GM12891 (cell line): ENCODE measurements around the gene AHRR.
A peak's percentile ranks its signal among the peaks of the same experiment; 100 is the strongest.

Source experiments
- DNase-seq: peaks from one replicate; pipeline ENCODE4 v3.0.0; 2011; ENCODE audit warnings: low spot score; ENCODE audit not compliant: insufficient read length
- FAIRE-seq: peaks from 2 replicates; lab custom pipeline; 2011; peaks lifted over from hg19 to GRCh38; lab: Jason Lieb, UNC
- PAX5 ChIP-seq: IDR thresholded peaks from 2 replicates; pipeline ENCODE4 v1.6.1; 2011; ENCODE audit warnings: low read length, moderate library complexity, mild to moderate bottlenecking; ENCODE audit not compliant: insufficient read depth, severe bottlenecking
- POLR2A ChIP-seq: IDR thresholded peaks from 2 replicates; pipeline ENCODE4 v1.6.1; 2011; ENCODE audit warnings: low read depth, low read length, control low read depth
- POLR2AphosphoS5 ChIP-seq: IDR thresholded peaks from 2 replicates; pipeline ENCODE4 v1.6.1; 2011; ENCODE audit warnings: low read depth, low read length, control low read depth
- POU2F2 ChIP-seq: IDR thresholded peaks from 2 replicates; pipeline ENCODE4 v1.6.1; 2011; ENCODE audit warnings: low read depth, mild to moderate bottlenecking, control low read depth, low read length, moderate library complexity
- SPI1 ChIP-seq: IDR thresholded peaks from 2 replicates; pipeline ENCODE4 v1.6.1; 2011; ENCODE audit warnings: low read depth, low read length, control low read depth
- TAF1 ChIP-seq: IDR thresholded peaks from 2 replicates; pipeline ENCODE4 v1.6.1; 2011; ENCODE audit warnings: low read depth, low read length, control low read depth

AHRR gene

GRCh38 chr5:371811-372555 is 50.5 kb downstream of the AHRR start:
- TF ChIP-seq SPI1: no peak
- peak; percentile 32; the same call in 1 of the 2 replicates for TF ChIP-seq POLR2A
- DNase-seq: no peak
- FAIRE-seq: peak; percentile 48

DNA sequence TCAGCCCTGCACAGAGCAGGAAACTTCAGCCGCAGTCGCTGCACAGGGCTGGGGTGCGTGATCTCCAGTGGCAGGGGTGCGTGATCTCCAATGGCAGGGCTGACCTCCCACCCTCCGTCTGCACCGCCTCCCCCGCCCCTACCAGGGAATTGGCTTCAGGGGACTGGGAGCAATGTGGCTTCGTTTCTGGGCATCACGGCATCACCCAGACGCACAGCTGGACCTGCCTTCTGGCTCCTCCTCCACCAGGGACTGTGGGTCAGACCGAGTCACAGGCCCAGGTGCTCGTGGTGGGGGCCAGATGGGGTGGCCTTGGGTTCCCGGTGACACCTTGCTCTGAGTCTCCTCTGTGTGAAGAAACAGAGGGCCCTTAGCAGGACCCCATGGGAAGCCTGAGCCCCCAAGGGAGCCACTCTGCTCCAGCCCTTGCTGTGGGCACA is 51.1 kb downstream of the AHRR start:
- no peak for TF ChIP-seq TAF1
- TF ChIP-seq POLR2A: peak; percentile 29; the same call in 1 of the 2 replicates
- DNase-seq (no peak), FAIRE-seq (peak; percentile 41)

DNA sequence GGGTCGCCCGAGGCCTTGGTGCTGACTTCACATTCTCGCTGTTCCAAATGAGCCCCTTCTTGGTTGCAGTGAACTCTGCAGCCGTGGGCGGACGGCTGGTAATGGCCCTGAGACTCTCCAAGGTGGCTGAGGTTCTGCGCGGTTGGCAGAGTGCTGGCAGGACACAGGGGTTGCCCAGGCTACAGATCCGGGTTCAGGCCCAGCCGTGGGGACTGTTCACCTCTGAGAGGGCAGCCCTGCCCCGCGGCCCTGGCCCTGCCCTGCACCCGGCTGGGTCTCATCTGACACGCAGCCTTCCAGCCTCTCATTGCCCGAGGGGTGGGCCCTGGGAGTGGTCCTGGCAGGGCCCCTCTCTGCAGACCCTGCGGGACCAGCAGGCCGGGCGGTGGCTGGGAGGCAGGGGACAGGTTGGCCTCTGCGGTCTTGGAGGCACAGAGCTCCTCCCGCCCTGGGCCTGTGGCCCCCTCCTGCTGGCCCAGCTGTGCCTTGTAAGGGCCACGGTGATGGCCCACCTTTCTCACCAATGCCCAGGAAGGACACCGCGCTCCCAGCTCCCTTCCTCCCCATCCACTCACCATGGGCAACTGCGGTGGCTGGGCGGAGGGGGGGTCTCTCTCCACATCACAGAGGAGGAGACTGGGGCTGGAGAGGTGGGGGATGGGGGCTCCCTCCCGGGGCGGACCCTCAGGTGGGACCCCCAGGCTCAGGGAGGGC is 51.6 kb downstream of the AHRR start:
- TF ChIP-seq POLR2AphosphoS5: peak; percentile 72
- TF ChIP-seq PAX5: no peak
- TF ChIP-seq POU2F2: 0 out of 2 replicates have a peak, but pooled peaks have one; percentile 7
- no peak for TF ChIP-seq TAF1
- peak; percentile 40 for FAIRE-seq
- no peak for DNase-seq

DNA sequence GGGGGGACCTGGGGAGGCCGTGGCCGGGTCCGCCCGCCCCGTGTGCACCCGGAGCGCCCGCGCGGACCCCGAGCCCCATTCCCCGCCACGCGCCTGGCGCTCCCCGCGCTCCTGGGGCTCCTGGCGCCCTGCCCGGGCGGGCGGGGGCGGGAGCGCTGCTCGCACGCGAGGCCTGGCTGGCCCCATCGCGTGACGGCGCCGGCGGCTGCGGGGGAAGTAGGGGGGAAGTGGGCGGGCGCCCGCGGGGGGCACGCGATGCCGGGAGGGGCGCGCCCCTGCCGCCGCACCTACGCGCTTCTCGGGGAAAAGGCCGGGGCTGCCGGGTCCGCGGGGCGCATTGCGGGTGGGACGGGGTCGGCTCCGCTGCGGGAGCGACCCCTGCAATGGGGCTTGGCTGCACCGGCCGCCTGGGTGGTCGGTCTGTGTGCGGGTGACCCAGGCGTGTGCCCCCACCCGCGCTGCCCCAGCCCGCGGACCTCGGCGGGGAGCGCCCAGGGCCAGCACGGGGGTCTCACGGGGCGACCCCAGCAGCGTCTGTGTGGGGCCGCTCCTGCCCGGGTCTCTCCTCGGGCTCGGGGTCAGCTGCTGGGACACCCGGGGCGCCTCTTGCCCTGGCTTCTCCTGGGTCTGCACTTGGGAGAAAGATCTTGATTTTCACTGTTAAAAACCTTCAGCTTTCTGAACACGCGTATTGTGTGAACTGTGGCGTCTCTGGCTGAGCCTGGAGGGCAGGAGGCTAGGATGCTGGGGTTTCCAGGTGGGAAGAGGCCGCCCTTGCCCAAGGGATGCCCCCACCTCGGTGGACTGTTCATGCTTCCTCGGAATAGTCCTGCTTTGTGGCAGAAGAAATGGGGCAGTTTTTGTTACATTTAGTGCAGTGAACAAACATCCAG is 52.4 kb downstream of the AHRR start:
- DNase-seq (peak; percentile 84), FAIRE-seq (peak; percentile 92)
- no peak for TF ChIP-seq TAF1
- no peak for TF ChIP-seq POLR2A
- peak; percentile 66 for TF ChIP-seq SPI1
- TF ChIP-seq POU2F2: peak; percentile 64; the same call in 1 of the 2 replicates
- TF ChIP-seq POLR2AphosphoS5: peak; percentile 30; the same call in 1 of the 2 replicates
- TF ChIP-seq PAX5: peak; percentile 79

- no peak for TF ChIP-seq SPI1
- peak; percentile 75; the same call in 1 of the 2 replicates for TF ChIP-seq POLR2AphosphoS5
- TF ChIP-seq POLR2A: 0 out of 2 replicates have a peak, but pooled peaks have one; percentile 40
- no peak for DNase-seq
- FAIRE-seq: peak; percentile 54
Observed at GRCh38 chr5:374631-375335, 53.3 kb downstream of the AHRR start.

GRCh38 chr5:375336-375920 is 53.9 kb downstream of the AHRR start:
- TF ChIP-seq PAX5 (no peak), SPI1 (no peak), TAF1 (no peak), POU2F2 (no peak), POLR2AphosphoS5 (no peak), POLR2A (no peak)
- FAIRE-seq: peak; percentile 70
- DNase-seq: no peak

DNA sequence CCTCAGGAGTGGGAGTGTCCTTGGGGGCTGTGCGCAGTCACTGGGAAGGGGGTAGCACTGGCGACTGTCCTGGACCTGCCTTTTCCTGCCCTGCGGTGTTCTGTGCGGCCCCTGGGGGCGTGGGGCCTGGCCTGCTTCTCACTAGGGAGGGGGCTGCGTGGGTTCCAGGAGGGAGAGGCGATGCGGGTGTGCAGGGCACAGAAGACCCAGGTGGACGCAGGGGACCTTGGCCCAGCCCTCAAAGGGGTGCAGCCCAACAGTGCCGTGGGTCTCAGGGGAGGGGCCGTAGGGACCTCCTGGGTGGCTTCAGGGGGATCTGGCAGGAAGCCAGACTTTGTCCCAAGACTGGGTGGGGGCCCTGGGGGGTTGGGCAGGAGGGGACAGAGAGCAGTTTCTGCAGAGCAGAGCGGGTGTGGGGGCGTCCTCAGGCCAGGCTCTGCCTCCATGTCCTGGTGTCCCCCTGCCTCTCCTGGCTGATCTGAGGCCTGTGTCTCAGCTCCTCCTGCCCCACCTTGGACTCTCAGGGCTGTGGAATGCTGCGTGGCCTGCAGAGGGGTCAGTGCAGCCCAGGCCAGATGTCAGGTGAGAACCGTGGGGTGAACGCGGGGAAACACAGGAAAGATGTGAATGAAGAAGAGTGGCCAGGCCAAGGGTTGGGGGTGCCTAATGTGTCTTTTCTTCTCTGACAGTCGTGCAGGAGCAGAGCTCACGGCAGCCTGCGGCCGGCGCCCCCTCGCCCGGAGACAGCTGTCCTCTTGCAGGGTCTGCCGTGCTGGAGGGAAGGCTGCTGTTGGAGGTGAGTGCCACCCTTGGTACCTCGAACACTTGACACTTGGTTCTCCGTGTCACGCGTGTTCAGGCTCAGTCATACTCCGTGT is 54.6 kb downstream of the AHRR start:
- FAIRE-seq (peak; percentile 68), DNase-seq (no peak)
- TF ChIP-seq POLR2AphosphoS5 (no peak; the same call in 1 of the 2 replicates), POLR2A (peak; percentile 39; the same call in 1 of the 2 replicates)

GRCh38 chr5:376799-377325 is 55.3 kb downstream of the AHRR start:
- TF ChIP-seq POU2F2: no peak
- no peak for TF ChIP-seq POLR2A
- no peak for TF ChIP-seq PAX5
- no peak for TF ChIP-seq TAF1
- TF ChIP-seq SPI1: no peak
- no peak for TF ChIP-seq POLR2AphosphoS5
- DNase-seq: no peak
- peak; percentile 45 for FAIRE-seq
